Ramos (cell line): ENCODE results near the gene MFGE8.

Source experiments
- in situ Hi-C: fragments of 300-500 bp; cut with MboI; formaldehyde crosslinking; loops from one replicate; pipeline ENCODE4 v1.14.3; 2022; ENCODE audit warnings: low sequenced_read_pairs; ENCODE audit not compliant: unreplicated experiment

The MFGE8 gene

GRCh38 chr15:88901508-88902220, 11.5 kb downstream of the MFGE8 start:
- in situ Hi-C loops, result loop anchor here (10.0 kb wide), 1 partner anchor 123 kb away; no protein-coding TSS in a partner anchor

- in situ Hi-C loops, result loop anchor here (10.0 kb wide), 1 partner anchor 124 kb away; no protein-coding TSS in a partner anchor
These were observed 12.2 kb downstream of the MFGE8 start for GRCh38 chr15:88900982-88901418.

- in situ Hi-C loops, result loop anchor here (10.0 kb wide), 1 partner anchor 124 kb away; no protein-coding TSS in a partner anchor
These were observed 12.7 kb downstream of the MFGE8 start for GRCh38 chr15:88900309-88900981.

GRCh38 chr15:88899251-88899650, 13.9 kb downstream of the MFGE8 start:
- in situ Hi-C loops, result no loop called here

GRCh38 chr15:88898736-88899135, 14.4 kb downstream of the MFGE8 start:
- in situ Hi-C loops, result no loop called here

GRCh38 chr15:88897456-88898194, 15.6 kb downstream of the MFGE8 start:
- in situ Hi-C loops, result no loop called here

GRCh38 chr15:88897142-88897455, 16.1 kb downstream of the MFGE8 start:
- in situ Hi-C loops, result no loop called here

- in situ Hi-C loops, result no loop called here
These were observed 16.7 kb downstream of the MFGE8 start for GRCh38 chr15:88896333-88897033.

GRCh38 chr15:88894819-88895767, 18.1 kb downstream of the MFGE8 start, which contains the start of gene HAPLN3:
Gene HAPLN3, minus strand, starts transcription at chr15:88895544. Its CDS starts 8,246 bp downstream, at chr15:88887298.
- in situ Hi-C loops, result no loop called here

GRCh38 chr15:88894348-88894818, 18.8 kb downstream of the MFGE8 start:
- in situ Hi-C loops, result no loop called here

- in situ Hi-C loops, result no loop called here
These were observed 21.5 kb downstream of the MFGE8 start for GRCh38 chr15:88891540-88892254.

- in situ Hi-C loops, result no loop called here
These were observed 22.7 kb downstream of the MFGE8 start for GRCh38 chr15:88890495-88890894.

GRCh38 chr15:88888719-88889118, 24.5 kb downstream of the MFGE8 start:
- in situ Hi-C loops, result no loop called here

- in situ Hi-C loops, result no loop called here
These were observed 26.1 kb downstream of the MFGE8 start for GRCh38 chr15:88887068-88887580.

- in situ Hi-C loops, result no loop called here
These were observed 30.4 kb downstream of the MFGE8 start for GRCh38 chr15:88882785-88883184.

GRCh38 chr15:88881775-88882174, 31.4 kb downstream of the MFGE8 start:
- in situ Hi-C loops, result no loop called here

GRCh38 chr15:88880944-88881740, 32.0 kb downstream of the MFGE8 start:
- in situ Hi-C loops, result no loop called here
